NCI-H82 treated with DMSO at 0.1 percent for 48 hours (cell line): ENCODE measurements around the gene SLC24A4.

Experiments
- DNase-seq: peaks from one replicate; lab custom pipeline; 2025; ENCODE audit not compliant: unreplicated experiment; lab: John Stamatoyannopoulos, UW

The SLC24A4 gene

GRCh38 chr14:92316176-92316575 lies 6.8 kb upstream of the SLC24A4 start:
- no peak for DNase-seq

- DNase-seq: no peak
Measured at GRCh38 chr14:92316937-92317336, 6.0 kb upstream of the SLC24A4 start.

GRCh38 chr14:92317511-92317910 lies 5.5 kb upstream of the SLC24A4 start:
- no peak for DNase-seq

GRCh38 chr14:92321701-92322100 lies 1.3 kb upstream of the SLC24A4 start:
- no peak for DNase-seq

- DNase-seq: no peak
Measured at GRCh38 chr14:92322516-92322915, 449 bp upstream of the SLC24A4 start.

- DNase-seq: no peak
Measured at GRCh38 chr14:92323916-92324818, 1.2 kb downstream of the SLC24A4 start.

- no peak for DNase-seq
Measured at GRCh38 chr14:92325835-92326234, 2.9 kb downstream of the SLC24A4 start.

- no peak for DNase-seq
Measured at GRCh38 chr14:92328664-92329255, 5.8 kb downstream of the SLC24A4 start.

- no peak for DNase-seq
Measured at GRCh38 chr14:92334050-92334449, 11.1 kb downstream of the SLC24A4 start.

- DNase-seq: no peak
Measured at GRCh38 chr14:92336363-92336762, 13.4 kb downstream of the SLC24A4 start.

GRCh38 chr14:92339426-92339825 lies 16.5 kb downstream of the SLC24A4 start:
- no peak for DNase-seq

- DNase-seq: peak; percentile 40
Measured at GRCh38 chr14:92340071-92340470, 17.1 kb downstream of the SLC24A4 start.

- no peak for DNase-seq
Measured at GRCh38 chr14:92340931-92341330, 18.0 kb downstream of the SLC24A4 start.

- DNase-seq: no peak
Measured at GRCh38 chr14:92341791-92342190, 18.8 kb downstream of the SLC24A4 start.

GRCh38 chr14:92348154-92348553 lies 25.2 kb downstream of the SLC24A4 start:
- DNase-seq: peak; percentile 25

- no peak for DNase-seq
Measured at GRCh38 chr14:92351750-92352149, 28.8 kb downstream of the SLC24A4 start.

- peak; percentile 10 for DNase-seq
Measured at GRCh38 chr14:92352158-92352985, 29.4 kb downstream of the SLC24A4 start.

GRCh38 chr14:92353447-92353846 lies 30.5 kb downstream of the SLC24A4 start:
- DNase-seq: no peak

- DNase-seq: no peak
Measured at GRCh38 chr14:92356677-92357076, 33.7 kb downstream of the SLC24A4 start.

GRCh38 chr14:92360651-92361370 lies 37.8 kb downstream of the SLC24A4 start:
- DNase-seq: no peak

- DNase-seq: no peak
Measured at GRCh38 chr14:92362781-92363235, 39.8 kb downstream of the SLC24A4 start.
